ENCODE data around the gene RIC8B.

RIC8B gene

GRCh38 chr12:106897981-106898901 is 123.8 kb downstream of the RIC8B start:
- in situ Hi-C loops (cut with MboI; ENCODE audit: low sequenced_read_pairs): no loop called here

DNA sequence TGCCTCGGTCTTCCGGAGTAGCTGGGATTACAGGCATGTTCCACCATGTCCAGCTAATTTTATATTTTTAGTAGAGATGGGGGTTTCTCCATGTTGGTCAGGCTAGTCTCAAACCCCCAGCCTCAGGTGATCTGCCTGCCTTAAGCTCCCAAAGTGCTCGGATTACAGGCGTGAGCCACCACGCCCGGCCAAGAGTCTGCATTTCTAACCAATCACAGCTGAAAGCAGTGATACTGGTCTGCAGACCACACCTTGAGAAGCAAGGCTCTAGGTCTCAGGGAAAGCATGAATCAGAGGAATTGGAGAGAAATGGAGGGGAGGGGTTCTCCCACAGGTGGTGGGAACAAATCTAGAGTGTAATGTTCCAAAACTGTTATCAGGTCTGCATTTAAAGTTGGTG is 126.1 kb downstream of the RIC8B start:
- in situ Hi-C loops (cut with MboI; ENCODE audit: low sequenced_read_pairs): loop anchor here (25.0 kb wide), 2 partner anchors 538 to 663 kb away; partner anchors contain the start of genes CKAP4 and POLR3B

DNA sequence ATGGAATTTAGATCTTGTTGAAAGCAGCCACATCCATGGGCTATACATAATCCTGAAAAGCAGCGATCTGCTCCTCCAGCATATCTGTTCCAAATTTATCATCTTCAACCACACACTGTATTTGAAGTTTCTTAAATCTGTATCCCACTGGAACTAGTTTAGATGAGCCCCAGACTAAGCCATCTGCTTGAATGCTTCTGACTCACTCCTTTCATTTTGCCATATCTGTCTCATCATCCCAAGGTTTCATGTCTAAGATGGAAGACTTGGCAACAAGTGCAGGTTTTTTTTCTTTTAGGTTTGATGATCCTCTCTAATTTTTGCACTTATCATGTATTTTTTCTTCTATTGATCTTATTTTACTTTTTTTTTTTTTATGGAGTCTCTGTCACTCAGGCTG is 126.8 kb downstream of the RIC8B start:
- in situ Hi-C loops (cut with MboI; ENCODE audit: low sequenced_read_pairs): loop anchor here (25.0 kb wide), 2 partner anchors 539 to 664 kb away; partner anchors contain the start of genes CKAP4 and POLR3B

DNA sequence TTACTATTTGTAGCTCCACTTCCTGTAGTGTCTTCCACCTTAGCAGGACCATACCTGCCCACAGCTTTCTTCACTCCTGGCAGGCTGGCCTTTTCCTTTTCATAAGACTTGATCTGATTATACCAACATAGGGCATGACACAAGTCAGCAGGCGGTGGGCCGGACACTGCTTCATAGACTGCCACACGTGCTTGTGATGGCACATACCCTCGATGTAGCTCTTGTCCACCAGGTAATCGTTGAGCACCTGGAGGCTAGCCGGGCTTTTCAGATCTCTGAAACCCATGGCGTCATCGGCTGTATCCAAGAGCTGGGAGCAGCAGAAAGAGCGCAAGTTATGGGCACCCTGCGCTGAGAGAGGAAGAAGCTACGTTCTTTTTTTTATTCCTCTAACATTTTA is 127.6 kb downstream of the RIC8B start:
- in situ Hi-C loops (cut with MboI; ENCODE audit: low sequenced_read_pairs): loop anchor here (25.0 kb wide), 2 partner anchors 540 to 665 kb away; partner anchors contain the start of genes CKAP4 and POLR3B

- in situ Hi-C loops (cut with MboI; ENCODE audit: low sequenced_read_pairs): loop anchor here (25.0 kb wide), 2 partner anchors 541 to 666 kb away; partner anchors contain the start of genes CKAP4 and POLR3B
These were observed 128.9 kb downstream of the RIC8B start for GRCh38 chr12:106903241-106903945.

GRCh38 chr12:106906715-106907114 is 132.2 kb downstream of the RIC8B start:
- in situ Hi-C loops (cut with MboI; ENCODE audit: low sequenced_read_pairs): loop anchor here (25.0 kb wide), 2 partner anchors 544 to 669 kb away; partner anchors contain the start of genes CKAP4 and POLR3B

DNA sequence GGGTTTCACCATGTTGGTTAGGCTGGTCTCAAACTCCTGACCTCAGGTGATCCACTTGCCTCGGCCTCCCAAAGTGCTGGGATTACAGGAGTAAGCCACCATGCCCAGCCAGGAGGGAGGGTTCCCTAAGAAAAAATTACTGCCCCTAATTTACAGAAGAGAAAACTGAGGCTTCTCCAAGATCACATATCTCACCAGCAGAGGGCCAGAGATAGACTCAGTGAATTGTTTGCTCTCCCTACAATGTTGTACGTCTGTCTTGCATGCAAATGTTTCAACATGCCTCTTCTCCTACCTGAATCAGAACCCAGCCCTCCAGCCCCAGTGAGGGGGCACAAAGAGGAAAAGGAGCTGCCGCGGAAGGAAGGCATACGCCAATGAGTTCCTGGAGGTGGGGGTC is 132.9 kb downstream of the RIC8B start:
- in situ Hi-C loops (cut with MboI; ENCODE audit: low sequenced_read_pairs): loop anchor here (25.0 kb wide), 2 partner anchors 545 to 670 kb away; partner anchors contain the start of genes CKAP4 and POLR3B

- in situ Hi-C loops (cut with MboI; ENCODE audit: low sequenced_read_pairs): loop anchor here (25.0 kb wide), 2 partner anchors 546 to 671 kb away; partner anchors contain the start of genes CKAP4 and POLR3B
These were observed 133.4 kb downstream of the RIC8B start for GRCh38 chr12:106907846-106908245.

- in situ Hi-C loops (cut with MboI; ENCODE audit: low sequenced_read_pairs): loop anchor here (25.0 kb wide), 2 partner anchors 546 to 671 kb away; partner anchors contain the start of genes CKAP4 and POLR3B
These were observed 134.1 kb downstream of the RIC8B start for GRCh38 chr12:106908561-106908960.

GRCh38 chr12:106910202-106910601 is 135.7 kb downstream of the RIC8B start:
- in situ Hi-C loops (cut with MboI; ENCODE audit: low sequenced_read_pairs): loop anchor here (25.0 kb wide), 2 partner anchors 548 to 673 kb away; partner anchors contain the start of genes CKAP4 and POLR3B

DNA sequence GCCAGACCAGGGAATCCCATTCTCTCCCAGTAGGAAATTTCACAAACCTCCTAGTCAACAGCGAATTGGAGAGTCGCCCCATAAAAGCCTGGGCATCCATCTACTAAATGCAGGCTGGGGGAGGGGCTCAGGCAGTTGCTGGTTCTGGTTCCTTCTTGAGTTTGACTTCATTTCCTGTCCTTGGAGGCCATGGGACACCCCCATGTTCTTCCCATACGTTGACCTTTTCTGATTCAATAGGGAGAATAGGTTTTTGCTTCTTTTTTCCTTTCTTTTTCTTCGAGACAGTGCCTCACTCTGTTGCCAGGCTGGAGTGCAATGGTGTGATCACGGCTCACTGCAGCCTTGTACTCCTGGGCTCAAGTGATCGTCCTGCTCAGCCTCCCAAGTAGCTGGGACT is 137.1 kb downstream of the RIC8B start:
- in situ Hi-C loops (cut with MboI; ENCODE audit: low sequenced_read_pairs): loop anchor here (25.0 kb wide), 2 partner anchors 549 to 674 kb away; partner anchors contain the start of genes CKAP4 and POLR3B

DNA sequence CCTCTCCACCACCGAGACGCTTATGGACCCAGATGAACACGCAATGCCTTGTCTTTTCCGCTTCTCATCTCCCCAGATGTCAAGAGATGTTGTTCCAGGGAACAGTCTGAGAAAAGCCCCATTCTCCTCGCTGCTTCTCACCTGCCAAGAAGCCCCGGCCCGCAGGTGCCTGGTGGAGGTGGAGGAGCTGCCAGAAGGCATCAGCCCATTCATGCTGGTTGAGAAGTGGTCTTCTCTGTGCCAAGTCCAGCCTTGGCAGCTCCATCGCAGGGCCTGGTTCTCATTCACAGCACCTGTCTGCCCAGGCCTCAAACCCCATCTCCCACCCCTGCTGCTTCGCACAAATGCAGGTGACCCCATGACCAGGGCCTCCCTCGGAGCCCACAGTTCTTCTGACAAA is 139.0 kb downstream of the RIC8B start:
- in situ Hi-C loops (cut with MboI; ENCODE audit: low sequenced_read_pairs): loop anchor here (25.0 kb wide), 2 partner anchors 551 to 676 kb away; partner anchors contain the start of genes CKAP4 and POLR3B

DNA sequence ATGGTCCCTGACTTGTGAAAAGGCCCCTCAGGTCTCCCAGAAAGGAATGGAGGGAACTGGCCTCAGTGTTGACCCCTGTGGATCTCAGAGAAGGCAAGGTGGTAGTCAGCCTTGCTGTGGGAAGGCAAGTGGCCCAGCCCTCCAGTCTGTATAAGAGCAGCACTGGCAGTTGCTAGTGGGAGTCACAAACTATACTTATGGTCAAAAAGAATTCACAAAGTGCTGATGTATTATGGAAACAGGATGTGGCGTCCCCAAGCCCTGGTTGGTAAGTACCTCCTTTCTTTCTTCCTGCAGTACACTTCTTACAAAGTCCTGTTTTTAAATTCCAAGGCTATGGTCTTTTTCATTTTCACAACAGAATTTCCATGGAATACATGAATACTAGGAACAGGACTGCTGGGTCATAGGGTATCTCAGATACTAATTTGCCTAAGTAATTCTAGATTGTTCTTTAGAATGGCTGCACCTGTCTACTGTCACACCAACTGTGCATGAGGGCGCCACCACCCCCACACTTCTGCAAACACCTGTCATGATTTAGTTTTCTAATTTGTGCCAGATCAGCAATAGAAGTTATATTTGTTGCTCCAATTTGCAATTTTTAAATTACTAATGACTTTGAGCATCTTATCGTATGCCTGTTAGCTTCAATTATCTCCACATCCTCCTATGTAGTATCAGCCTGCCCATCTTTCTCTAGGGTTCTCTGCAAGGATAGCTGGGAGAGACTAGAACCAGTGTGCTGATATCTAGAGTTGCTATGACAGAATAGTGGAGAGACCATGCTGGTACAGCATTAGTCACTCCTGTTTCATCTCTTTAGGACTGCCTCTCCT is 140.5 kb downstream of the RIC8B start:
- in situ Hi-C loops (cut with MboI; ENCODE audit: low sequenced_read_pairs): loop anchor here (25.0 kb wide), 2 partner anchors 553 to 678 kb away; partner anchors contain the start of genes CKAP4 and POLR3B

GRCh38 chr12:106915635-106916026 is 141.1 kb downstream of the RIC8B start:
- in situ Hi-C loops (cut with MboI; ENCODE audit: low sequenced_read_pairs): loop anchor here (25.0 kb wide), 2 partner anchors 553 to 678 kb away; partner anchors contain the start of genes CKAP4 and POLR3B

- in situ Hi-C loops (cut with MboI; ENCODE audit: low sequenced_read_pairs): loop anchor here (25.0 kb wide), 2 partner anchors 555 to 680 kb away; partner anchors contain the start of genes CKAP4 and POLR3B
These were observed 143.0 kb downstream of the RIC8B start for GRCh38 chr12:106917503-106917902.

GRCh38 chr12:106918746-106919145 is 144.3 kb downstream of the RIC8B start:
- in situ Hi-C loops (cut with MboI; ENCODE audit: low sequenced_read_pairs): loop anchor here (25.0 kb wide), 2 partner anchors 556 to 681 kb away; partner anchors contain the start of genes CKAP4 and POLR3B

GRCh38 chr12:106919910-106920544 is 145.5 kb downstream of the RIC8B start:
- in situ Hi-C loops (cut with MboI; ENCODE audit: low sequenced_read_pairs): loop anchor here (25.0 kb wide), 2 partner anchors 558 to 683 kb away; partner anchors contain the start of genes CKAP4 and POLR3B

- in situ Hi-C loops (cut with MboI; ENCODE audit: low sequenced_read_pairs): loop anchor here (25.0 kb wide), 2 partner anchors 560 to 685 kb away; partner anchors contain the start of genes CKAP4 and POLR3B
These were observed 147.5 kb downstream of the RIC8B start for GRCh38 chr12:106921976-106922375.

DNA sequence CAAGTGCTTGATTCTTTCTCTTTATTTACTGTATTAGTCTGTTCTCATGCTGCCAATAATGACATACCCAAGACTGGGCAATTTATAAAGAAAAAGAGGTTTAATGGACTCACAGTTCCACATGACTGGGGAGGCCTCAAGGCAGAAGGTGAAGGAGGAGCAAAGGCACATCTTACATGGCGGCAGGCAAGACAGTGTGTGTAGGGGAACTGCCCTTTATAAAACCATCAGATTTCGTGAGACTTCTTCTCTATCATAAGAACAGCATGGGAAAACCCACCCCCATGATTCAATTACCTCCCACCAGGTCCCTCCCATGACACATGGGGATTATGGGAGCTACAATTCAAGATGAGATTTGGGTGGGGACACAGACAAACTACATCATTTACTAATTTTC is 149.1 kb downstream of the RIC8B start:
- in situ Hi-C loops (cut with MboI; ENCODE audit: low sequenced_read_pairs): loop anchor here (25.0 kb wide), 2 partner anchors 561 to 686 kb away; partner anchors contain the start of genes CKAP4 and POLR3B

Data from HL-60/S4 (cell line).